Heart right ventricle (tissue), 16 donors: ENCODE results near the gene PGAM1. TPM values are rescaled to one million over a fixed set of nuclear protein-coding genes. Genes with fewer than 3 reads are reported as not detected.

Experiments used
- ATAC-seq, 8 donors: fragments of 200-7000 bp; cut with Tn5 transposase; one replicate each; pipeline ENCODE4 v1.9.1; 2020; ENCODE audit warnings: mild to moderate bottlenecking in 8 of 8, moderate library complexity in 8 of 8, moderate number of reproducible peaks in 1 of 8
- DNase-seq, 2 donors: peaks; one replicate each; pipeline ENCODE4 v3.0.0-alpha.2; 2020
- H3K27ac ChIP-seq, 10 donors: fragments of 200-600 bp; sonication (generic) in 2 of 10; one replicate each; pipeline versions ENCODE4 v1.5.0 to v1.8.0; 2020 to 2022; ENCODE audit warnings: mild to moderate bottlenecking in 3 of 10
- H3K27me3 ChIP-seq, 7 donors: fragments of 200-600 bp; one replicate each; pipeline ENCODE4 v1.8.0; 2021 to 2022; ENCODE audit warnings: mild to moderate bottlenecking in 2 of 7
- H3K36me3 ChIP-seq, 9 donors: fragments of 200-600 bp; sonication (generic) in 1 of 9; one replicate each; pipeline versions ENCODE4 v1.5.0 to v1.8.0; 2020 to 2022; ENCODE audit warnings: mild to moderate bottlenecking in 2 of 9
- H3K4me1 ChIP-seq, 9 donors: fragments of 200-600 bp; sonication (generic) in 1 of 9; one replicate each; pipeline versions ENCODE4 v1.5.0 to v1.8.0; 2020 to 2022; ENCODE audit warnings: mild to moderate bottlenecking in 4 of 9
- H3K4me3 ChIP-seq, 10 donors: fragments of 200-600 bp; sonication (generic) in 2 of 10; one replicate each; pipeline versions ENCODE4 v1.5.0 to v1.8.0; 2020 to 2022; ENCODE audit warnings: mild to moderate bottlenecking in 7 of 10, moderate library complexity in 2 of 10
- H3K9me3 ChIP-seq, 11 donors: fragments of 200-600 bp in 10 of 11; sonication (generic) in 2 of 11; one replicate each; pipeline versions ENCODE4 v1.5.0 to v1.8.0; 2013 to 2022; ENCODE audit warnings: mild to moderate bottlenecking in 2 of 11, control low read depth in 1 of 11, moderate library complexity in 1 of 11
- CTCF ChIP-seq, 9 donors: fragments of 200-600 bp; sonication (generic) in 2 of 9; IDR thresholded peaks; one replicate each; pipeline versions ENCODE4 v1.5.0 to v1.8.0; 2021 to 2022; ENCODE audit warnings: antibody characterized with exemption in 9 of 9, mild to moderate bottlenecking in 5 of 9, moderate library complexity in 1 of 9
- whole genome bisulfite sequencing, 2 donors: extraction: QIAGEN DNeasy Blood & Tissue Kit; methylation state at CpG; one replicate each; pipeline ENCODE4 v1.1.7; 2013; ENCODE audit warnings: inconsistent platforms in 1 of 2; 5-methylcytosine and 5-hydroxymethylcytosine counted together
- intact Hi-C, 10 donors: fragments of 100-400 bp; cut with DNase I; formaldehyde crosslinking; loops; one replicate each; pipeline versions ENCODE4 v1.11.1 to v1.14.2; 2022
- polyA plus RNA-seq, 2 donors: library from polyadenylated mRNA; stranded (reverse); fragments of 200-250 nt; gene quantifications; one replicate each; pipeline ENCODE4 v1.2.3, GENCODE V29; 2013
- total RNA-seq, 10 donors: library from RNA; stranded (reverse); fragmentation: NEBNext Ultra II Directional in 3 of 10; extraction: Animal tissue kit (Norgen Biotek cat#: 25700) in 3 of 10; gene quantifications; one replicate each; pipeline versions ENCODE4 v1.2.1 to v1.2.4, GENCODE V29; 2021 to 2023
- donor health status: Arrhythmogenic right ventricular cardiomyopathy.
- donor health status: ischemic (EF 13 %, LVEDD 7.1; RV severe dilation, severe dysfunction).
- donor health status: healthy with polysubstance abuse.
- donor health status: DM: no; HTN: yes; CAD: no.
- donor health status: DM: no; HTN: no; CAD: no.
- donor health status: ischemic (EF 25% LVEDD 6.9; RV normal size, moderate dysfunction).
- donor health status: ischemic (EF 25% LVEDD 5.7; RV mildly dilated, moderate dysfunction).
- donor health status: healthy.
- donor health status: DM: yes; HTN: yes; CAD: no.
- donor health status: Ischemic cardiomyopathy.
- donor health status: ischemic (EF 35%, LVEDD 5.7; RV mildly dilated, moderate dysfunction).
- donor health status: nonischemic (EF 11% LVEDD 7.7; RV severe dilation, severe dysfunction).
- donor health status: DM: yes; HTN: yes; CAD: no.
- donor health status: PGD.
- donor health status: ischemic (EF 29% LVEDD 5.4; RV normal size, mild dysfunction).
- donor health status: nonischemic (EF 23%, LVEDD 6.1; RV moderate dilation, normal function).

The PGAM1 gene
- total and polyA plus RNA-seq, 12 donors = 21.5 to 389 (median 246) TPM

- Histone ChIP-seq H3K27me3 (no peaks in the 10 kb centered on the region), H3K27ac (peak overlapping the region in 2 of 10 donors; percentile 20 to 32), H3K36me3 (peaks cover 0 to 85% (median 29%) of the 10 kb centered on the region in 9 donors), H3K4me3 (no peak overlapping the region), H3K9me3 (no peaks in the 10 kb centered on the region), H3K4me1 (peaks cover 0 to 53% (median 29%) of the 10 kb centered on the region in 9 donors)
- peak in 5 of 8 donors; percentile 7 to 49 (median 41) for ATAC-seq
- TF ChIP-seq CTCF (IDR thresholded peaks at IDR 0.05) = no peak
- intact Hi-C loops = loop anchor here in 1 of 10 donors (5.0 kb wide), 1 partner anchor 163 kb away; no protein-coding TSS in a partner anchor
- WGBS, 2 donors = 68 to 69% methylated on average over 3 of the region's 3 CpGs
- peak in 1 of 2 donors; percentile 44 for DNase-seq
These were observed 28.5 kb downstream of the PGAM1 start for GRCh38 chr10:97454330-97455036.

- intact Hi-C loops = loop anchor here in 1 of 10 donors (5.0 kb wide), 1 partner anchor 161 kb away; no protein-coding TSS in a partner anchor
- ATAC-seq (no peak), DNase-seq (no peak)
- no peaks in the 10 kb centered on the region for H3K27me3 ChIP-seq
- WGBS, 2 donors = 59 to 62% methylated on average over 5 of the region's 5 CpGs
- no peak overlapping the region for H3K4me3 ChIP-seq
- peaks cover 0 to 41% (median 19%) of the 10 kb centered on the region in 9 donors for H3K4me1 ChIP-seq
- no peaks in the 10 kb centered on the region for H3K9me3 ChIP-seq
- peak overlapping the region in 1 of 10 donors; percentile 1 for H3K27ac ChIP-seq
- peaks cover 0 to 99% (median 44%) of the 10 kb centered on the region in 9 donors for H3K36me3 ChIP-seq
- no peak for TF ChIP-seq CTCF (IDR thresholded peaks at IDR 0.05)
These were observed 30.2 kb downstream of the PGAM1 start for GRCh38 chr10:97456034-97456685.

GRCh38 chr10:97456686-97457065 is 30.7 kb downstream of the PGAM1 start:
- DNase-seq = no peak
- 47 to 50% methylated on average over 3 of the region's 3 CpGs for WGBS, 2 donors

More at GRCh38 chr10:97456686-97457065, 30.7 kb downstream of the PGAM1 start:
- H3K27ac ChIP-seq = no peak overlapping the region
- no peak for TF ChIP-seq CTCF (IDR thresholded peaks at IDR 0.05)
- H3K9me3 ChIP-seq = no peaks in the 10 kb centered on the region
- no peak for ATAC-seq
- H3K4me3 ChIP-seq = no peak overlapping the region
- intact Hi-C loops = loop anchor here in 1 of 10 donors (5.0 kb wide), 1 partner anchor 161 kb away; no protein-coding TSS in a partner anchor
- H3K4me1 ChIP-seq = peaks cover 0 to 35% (median 17%) of the 10 kb centered on the region in 9 donors
- peaks cover 0 to 100% (median 49%) of the 10 kb centered on the region in 9 donors for H3K36me3 ChIP-seq
- no peaks in the 10 kb centered on the region for H3K27me3 ChIP-seq
